Mammary epithelial cell (primary cell): Measurements from ENCODE around the gene KCNV2.
"Not testable (repeated sequence)": the region's sequence is repeated elsewhere in the genome, so short reads cannot be mapped to it uniquely, and the experiment has no call there.

Experiments
- CTCF ChIP-seq, 2 donors: IDR thresholded peaks in 1 of 2; conservative IDR thresholded peaks in 1 of 2; 2 replicates each; pipeline ENCODE4 v1.5.1; 2011 to 2012; ENCODE audit warnings: inconsistent platforms in 2 of 2, low read length in 2 of 2, mild to moderate bottlenecking in 2 of 2, control low read depth in 1 of 2, low read depth in 1 of 2; ENCODE audit not compliant: insufficient read depth in 1 of 2; ENCODE audit errors: extremely low read depth in 1 of 2
- EZH2 ChIP-seq: IDR thresholded peaks from 2 replicates; pipeline ENCODE4 v1.6.1; 2012; ENCODE audit warnings: low read length, inconsistent platforms, borderline replicate concordance

- TF ChIP-seq CTCF (conservative IDR thresholded peaks at IDR 0.05 in 1 of 2, IDR thresholded peaks at IDR 0.05 in 1 of 2; ENCODE audit: extremely low read depth in 1 of 2, insufficient read depth in 1 of 2, low read depth in 1 of 2, low read length in 2 of 2); EZH2: not testable (repeated sequence)
These were observed 10.1 kb upstream of the KCNV2 start for GRCh38 chr9:2707256-2707655.
